ENCODE measurements around the gene RAPGEF1.
"Not testable (repeated sequence)": the region's sequence is repeated elsewhere in the genome, so short reads cannot be mapped to it uniquely, and the experiment has no call there.

RAPGEF1 gene

DNA sequence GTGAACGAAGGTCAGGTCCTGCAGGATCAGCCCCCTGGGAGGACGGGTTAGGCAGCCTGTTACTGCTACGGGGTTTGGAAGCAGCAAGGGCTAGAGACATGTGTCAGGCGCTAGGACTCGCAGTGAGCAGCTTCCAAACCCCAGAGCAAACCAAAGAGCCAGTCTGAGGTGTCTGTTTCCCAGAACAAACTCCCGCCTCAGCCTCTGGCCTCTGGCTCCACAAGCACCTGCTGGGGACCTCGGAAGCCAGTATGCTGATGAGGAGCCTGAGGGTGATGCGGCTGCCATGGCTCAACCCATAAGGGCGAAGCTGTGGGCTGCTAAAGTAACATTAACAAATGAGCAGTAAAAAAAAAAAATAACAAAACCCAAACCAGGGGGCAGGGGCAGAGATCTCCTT is 159.5 kb downstream of the RAPGEF1 start:
- DNase-seq = no peak

DNA sequence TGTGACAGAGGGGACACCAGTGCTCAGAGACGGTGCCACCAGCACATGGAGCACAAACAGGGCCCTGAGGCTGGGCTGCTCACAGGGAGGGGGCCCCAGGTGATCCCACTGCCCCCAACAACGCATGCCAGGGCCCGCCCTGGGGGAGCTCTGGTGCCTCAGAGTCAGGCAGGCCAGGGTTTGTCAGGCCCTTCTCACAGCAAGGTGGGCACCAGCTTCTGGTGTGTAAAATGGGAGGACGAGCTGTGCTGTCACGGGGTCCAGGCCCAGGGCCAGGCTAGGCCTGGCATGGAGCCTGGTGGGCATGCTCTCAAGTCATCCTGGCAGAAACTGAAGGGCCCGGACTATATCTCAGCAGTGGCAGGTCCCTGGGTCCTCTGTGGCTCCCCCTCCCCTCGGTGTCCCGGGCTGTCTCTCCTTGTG is 160.1 kb downstream of the RAPGEF1 start:
- no peak for DNase-seq

DNA sequence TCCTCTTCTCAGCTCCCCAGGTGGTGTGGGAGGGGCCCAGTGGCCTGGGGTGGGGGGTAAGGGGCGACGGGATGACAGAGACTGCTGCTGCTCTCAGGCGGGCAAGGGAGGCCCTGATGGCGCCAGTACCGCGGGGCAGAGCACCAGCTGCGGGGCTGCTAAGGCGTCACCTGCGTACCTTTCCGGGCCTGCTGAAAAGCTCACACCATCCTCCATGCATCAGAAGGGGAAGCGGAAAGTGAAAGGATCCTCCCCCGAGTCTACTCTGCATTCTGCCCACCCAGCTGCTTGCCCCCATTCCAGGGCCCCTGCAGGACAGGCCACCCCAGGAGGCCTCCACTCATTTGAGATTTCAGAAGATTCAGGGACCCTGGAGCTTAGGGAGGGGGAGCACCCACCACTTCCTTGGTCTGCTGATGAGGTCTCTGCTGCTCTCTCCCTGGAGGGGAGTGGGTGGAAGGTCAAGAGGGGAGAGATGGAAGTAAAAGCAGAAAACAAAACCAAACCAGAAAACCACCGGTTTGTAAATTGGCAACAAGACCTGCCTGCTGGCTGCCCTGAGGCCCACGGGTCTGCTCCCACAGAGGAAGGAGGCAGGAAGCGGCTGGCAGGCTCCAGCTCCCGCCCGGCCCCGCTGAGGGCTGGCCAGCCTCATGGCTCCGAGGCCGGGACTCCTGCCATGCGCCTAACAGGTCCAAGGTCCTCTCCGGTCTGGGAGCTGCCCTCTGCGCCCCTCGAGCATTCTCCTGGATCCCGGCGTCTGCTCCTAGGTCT is 161.0 kb downstream of the RAPGEF1 start:
- DNase-seq = no peak

DNA sequence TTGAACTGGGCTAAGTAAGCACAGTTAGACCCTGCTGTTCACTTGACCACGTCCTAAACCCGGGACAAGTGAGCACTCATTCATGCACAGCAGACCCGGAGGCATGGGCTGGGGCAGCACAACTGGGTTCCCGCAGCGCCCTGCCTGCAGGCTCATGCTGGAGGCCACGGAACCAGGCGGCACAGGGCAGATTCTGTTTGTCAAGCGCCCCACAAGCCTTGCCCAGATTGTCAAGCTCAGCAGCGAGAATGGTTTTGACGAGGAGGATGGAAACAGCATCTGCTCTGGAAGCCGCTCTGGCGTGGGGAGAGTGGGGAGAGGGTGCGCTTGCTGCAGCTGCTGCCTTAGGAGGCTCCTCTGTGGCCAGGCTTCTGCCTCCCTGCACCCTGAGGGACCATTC is 161.9 kb downstream of the RAPGEF1 start:
- no peak for DNase-seq

DNA sequence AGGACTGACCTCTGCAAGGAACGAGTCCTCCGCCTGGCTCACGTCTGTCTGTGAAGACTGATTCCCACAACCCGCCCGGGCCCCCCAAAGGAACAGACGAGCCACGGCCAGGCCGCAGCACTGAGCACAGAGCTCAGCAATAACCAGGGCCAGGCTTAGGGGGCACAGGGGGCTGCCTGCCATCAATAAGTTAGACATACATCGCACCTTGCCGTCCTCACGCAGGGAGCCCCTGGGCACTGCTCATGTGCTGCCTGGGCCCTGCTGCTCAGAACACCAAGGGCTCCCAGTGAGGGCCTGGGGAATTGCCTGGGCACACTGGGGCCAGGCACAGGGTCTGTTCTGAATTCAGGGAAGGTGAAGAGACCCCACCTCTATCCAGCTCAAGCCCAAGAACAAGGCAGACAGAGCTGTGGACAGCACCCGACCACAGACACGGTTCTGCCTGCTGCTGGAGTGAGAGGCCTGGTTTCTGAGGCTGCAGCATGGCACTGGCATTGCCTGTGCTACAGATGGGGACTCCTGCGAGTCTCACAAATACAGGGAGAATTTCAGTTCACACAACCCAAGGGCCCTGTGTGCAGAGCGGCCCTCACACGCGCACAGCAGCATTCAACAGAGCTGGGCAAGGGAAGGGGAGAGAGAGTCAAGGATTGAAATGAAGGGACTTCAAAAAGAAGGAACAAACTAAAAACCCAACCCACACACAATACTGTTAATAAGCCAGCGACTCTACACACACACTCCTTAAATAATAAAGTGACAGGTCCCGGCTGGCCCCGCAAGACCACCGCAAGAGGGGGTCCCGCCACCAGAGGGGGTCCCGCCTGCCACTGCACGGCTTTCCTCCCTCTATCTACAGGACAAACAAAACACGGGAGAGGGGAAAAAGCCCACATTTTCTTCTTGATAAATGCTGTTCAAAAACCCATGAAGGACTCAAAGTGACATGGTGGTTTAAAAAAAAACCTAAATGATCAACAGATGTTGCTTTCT is 162.6 kb downstream of the RAPGEF1 start:
- no peak for DNase-seq

DNA sequence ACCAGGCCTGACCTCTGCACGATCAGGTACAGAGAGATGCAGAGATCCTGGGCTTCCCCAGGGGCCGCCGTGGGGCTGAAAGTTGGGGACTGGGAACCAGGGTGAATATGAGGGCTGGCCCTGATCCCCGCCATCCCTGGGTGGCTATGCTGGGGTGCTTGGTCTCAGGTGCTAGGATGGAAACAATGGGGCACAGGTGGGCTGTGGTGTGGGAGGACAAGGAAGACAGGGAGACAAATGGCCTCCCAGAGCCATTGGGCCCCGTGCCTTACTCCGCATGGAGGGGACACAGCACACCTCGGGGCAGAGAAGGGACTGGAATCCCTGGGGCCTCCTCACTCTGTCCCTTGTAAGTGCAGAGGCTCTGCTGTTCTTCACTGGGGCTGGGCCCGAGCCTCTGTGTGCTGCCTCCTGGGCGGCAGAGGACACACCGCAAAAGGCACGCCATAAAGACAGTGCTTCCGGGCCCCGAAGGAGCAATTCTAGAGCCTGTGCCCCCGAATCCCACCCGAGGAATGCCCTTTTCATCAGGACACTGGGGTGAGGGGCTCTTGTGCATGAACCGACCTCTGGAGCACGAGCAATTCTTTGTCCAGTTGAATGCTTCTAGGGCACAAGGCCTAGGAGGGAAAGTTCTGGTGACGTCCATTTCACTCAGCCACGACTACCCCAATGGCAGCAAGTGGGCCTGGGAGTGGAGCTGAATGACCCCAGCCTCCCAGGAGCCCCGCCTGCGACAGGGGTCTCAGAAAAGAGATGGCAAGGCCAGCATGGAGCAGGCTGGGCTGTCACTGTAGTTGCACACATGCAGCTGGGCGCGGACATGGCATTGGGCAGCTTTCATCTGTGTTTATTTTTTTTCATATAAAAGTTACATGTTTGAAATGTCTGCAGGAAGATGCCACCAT is 163.7 kb downstream of the RAPGEF1 start:
- no peak for DNase-seq

DNA sequence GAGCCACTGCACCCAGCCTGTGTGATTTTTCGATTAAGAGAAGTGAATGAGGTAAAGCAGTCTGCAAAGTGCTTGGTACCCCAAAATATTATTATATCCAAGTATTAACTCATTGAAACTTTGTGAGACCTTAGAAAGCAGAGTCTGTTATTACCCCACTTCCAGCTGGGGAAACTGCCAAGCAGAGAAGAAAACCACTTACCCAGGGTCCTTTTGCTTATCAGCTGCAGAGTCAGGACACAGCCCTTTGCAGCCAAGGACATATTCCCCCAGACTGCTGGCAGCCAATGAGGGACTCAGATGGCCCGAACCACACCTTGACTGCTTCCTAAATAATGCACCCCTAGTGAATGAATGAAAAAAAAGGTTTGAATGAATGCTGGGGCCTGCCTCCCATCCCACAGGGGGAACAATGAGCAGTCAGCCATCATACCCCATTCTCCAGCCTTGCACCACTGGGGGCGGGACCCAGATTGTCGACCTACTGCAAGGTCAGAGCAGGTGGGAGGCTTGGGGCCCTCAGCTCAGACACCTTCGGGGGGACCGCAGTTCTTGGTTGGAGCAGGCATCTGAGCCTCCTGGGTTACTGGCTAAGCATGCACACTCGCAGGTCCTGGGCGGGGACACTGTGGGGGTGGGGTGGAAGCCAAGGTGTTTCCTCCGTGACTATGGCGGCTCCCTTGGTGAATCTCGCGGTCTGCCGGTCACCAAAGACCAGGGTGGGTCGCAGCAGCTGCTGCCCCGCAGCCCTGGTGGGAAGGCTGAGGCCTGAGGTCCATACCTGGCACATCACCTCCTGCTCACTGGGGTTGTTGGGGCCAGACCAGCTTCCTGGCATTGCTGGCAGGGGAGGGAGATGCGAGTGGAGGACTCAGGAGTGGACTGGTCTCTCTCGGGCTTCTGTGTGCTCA is 164.9 kb downstream of the RAPGEF1 start:
- DNase-seq = no peak

DNA sequence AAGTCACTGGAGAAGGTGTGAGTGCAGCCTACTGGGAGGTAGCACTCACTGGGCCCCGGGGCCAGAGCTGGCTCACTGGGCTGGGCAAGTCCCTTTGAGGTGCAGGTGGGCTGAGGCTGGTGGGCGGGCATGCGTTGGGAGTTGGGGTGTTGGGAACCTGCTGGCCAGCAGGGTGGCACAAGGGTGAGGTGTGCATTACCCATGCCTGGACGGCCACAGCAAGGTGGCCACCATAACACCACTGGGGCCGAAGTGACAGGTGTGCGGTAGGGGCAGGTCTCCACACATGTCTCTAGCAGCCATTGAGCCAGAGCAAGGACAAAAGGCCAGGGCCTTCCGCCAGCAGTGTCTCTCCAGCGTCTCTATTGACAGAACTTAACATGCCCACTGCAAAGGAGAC is 172.0 kb downstream of the RAPGEF1 start:
- no peak for DNase-seq

DNA sequence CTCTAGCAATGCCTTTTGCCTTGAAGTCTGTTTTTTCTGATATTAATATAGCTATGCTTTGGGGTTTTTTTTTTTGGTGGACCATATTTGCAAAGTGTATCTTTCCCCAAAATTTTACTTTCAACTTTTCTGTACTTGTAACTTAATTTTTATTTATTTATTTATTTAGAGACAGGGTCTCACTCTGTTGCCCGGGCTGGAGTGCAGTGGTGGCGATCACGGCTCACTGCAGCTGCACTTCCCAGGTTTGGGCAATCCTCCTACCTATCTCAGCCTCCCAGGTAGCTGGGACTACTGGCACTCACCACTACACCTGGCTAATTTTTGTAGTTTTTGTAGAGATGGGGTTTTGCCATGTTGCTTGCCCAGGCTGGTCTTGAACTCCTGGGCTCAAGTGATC is 173.7 kb downstream of the RAPGEF1 start:
- no peak for DNase-seq

DNA sequence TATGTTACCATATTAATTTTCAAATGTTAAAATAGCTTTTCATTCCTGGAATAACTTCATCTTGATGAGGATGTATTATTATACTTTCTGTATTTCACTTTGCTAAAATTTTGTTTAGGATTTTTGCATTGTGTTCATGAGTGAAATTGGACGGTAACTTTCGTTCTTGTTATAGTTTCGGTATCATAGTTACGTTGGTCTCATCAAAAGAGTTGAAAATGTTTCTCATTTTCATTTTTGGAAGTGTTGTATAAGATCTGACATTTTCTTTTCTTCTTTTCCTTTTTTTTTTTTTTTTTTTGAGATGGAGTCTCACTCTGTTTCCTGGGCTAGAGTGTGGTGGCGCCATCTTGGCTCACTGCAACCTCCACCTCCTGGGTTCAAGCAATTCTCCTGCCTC is 174.5 kb downstream of the RAPGEF1 start:
- DNase-seq = no peak

DNA sequence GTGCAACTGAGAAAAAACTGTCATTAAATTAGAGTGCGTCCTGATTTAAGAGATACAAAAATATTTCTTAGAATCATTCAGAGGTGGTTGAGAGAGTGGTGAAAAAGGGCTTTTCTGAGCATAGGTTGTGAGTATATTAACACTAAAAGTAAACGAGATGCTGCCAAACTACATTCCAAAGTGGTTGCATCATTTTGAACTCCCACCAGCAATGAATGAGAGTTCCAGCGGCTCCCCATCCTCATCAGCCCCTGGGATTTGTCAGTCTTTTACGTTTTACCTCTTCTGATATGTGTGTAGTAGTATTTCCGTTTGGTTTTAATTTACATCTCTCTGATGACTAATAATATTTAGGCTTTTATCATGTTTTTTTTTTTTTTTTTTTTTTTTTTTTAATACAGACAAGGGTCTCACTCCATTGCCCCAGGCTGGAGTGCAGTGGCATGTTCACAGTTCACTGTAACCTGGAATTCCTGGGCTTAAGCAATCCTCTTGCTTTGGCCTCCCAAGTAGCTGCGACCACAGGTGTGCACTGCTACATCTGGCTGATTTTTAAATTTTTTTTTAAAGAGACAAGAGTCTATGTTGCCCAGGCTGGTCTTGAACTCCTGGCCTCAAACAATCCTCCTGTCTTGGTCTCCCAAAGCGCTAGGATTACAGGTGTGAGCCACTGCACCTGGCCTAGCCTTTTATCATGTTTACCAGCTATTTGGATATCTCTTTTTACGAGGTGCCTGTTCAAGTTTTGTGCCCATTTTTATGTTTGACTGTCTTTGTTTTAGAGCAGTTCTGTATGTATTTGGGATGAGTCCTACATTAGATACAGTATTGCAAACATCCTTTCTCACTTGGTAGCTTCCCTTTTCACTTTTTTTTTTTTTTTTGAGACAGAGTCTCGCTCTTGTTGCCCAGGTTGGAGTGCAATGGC is 177.6 kb downstream of the RAPGEF1 start:
- DNase-seq = no peak

DNA sequence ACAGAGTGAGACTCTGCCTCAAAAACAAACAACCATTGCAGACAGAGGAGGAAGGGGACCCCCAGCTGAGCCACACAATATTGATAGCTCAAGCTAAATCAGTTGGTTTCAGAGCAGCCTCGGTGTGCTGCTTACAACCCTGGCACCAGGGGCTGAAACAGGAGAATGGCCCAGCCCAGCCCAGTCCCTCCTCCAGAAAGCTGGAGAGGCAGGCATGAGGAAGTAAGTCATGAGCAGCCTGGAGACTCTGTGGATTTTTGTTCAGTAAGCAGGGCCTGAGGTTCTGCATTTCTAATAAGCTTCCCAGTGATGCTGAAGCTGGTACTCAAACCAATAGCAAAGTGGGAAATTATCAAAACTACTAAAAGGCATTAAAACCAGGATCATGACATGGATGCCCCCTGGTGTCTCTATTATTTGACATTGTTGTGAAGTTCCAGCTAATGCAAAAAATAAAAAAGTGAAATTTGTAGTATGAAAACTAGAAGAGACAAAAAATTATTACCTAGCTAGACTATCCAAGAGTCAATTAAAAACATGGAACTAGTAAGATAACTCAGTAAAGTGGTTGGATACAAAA is 180.4 kb downstream of the RAPGEF1 start:
- no peak for DNase-seq

DNA sequence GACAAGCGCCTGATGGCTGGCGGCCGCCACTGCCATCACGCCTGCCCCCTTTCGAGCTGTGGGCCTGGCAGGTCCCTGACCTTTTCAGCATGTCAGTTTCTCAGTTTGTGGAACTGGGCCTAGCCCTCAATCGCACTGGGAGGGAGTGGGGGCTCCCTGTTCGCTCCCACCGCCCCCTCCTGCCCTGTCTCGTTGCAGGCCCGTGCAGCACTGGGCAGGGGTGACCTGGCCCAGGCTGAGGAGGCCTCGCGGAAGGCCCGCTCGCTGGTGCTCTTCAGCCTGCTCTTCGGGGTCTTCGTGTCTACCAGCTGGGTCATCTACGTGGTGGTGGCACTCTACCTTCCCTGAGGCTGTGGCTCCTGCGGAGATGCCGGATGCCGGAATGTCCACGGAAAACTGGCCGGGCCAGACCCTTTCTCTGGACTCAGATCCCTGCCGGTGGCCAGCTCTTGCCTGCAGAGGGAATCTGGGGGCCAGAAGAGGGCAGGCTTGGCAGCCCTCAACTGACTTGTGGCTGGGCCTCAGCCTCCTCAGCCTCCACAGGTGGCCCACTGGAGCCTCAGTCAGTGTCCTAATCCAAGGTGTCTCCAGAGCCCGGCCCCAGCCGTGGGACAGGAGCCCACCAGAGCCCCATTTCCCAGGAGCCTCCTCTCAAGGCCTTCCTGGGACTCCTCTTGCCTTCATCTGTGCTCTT is 181.9 kb downstream of the RAPGEF1 start:
- DNase-seq = no peak

DNA sequence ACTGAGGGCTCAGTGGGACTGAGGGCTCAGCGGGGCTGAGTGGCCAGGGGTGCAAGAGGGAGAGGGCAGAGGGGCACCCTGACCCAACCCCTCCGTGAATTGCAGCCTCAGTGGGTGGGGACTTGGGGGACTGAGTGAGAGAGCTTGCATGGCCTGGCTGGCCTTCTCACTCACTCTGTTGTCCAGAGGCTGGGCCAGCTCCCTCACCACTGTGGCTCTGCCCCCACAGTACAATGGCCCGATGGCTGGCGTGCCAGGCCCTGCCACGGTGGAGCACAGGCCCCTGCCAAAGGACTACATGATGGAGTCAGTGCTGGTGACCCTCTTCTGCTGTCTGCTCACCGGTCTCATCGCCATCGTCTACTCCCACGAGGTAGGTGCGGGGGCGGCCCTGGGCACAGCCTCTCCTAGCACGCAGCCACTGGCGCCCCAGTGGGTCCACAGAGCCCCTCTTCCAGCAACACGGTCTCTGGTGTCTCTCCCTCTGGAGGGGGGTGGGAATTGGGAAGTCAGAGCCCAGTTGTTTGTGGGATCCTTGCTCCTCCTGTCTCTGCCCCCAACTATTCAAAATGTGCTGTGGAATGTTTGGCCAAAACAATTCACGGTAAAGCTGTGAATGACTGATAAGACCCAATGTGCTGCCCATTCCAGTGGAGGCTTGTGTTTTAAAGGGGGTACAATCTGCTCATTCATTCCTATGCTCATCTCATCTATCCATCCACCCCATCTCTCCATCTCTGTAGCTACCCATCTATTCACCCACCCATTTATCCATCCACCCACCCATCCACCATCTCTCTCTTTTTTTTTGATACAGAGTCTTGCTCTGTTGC is 183.8 kb downstream of the RAPGEF1 start:
- no peak for DNase-seq

DNA sequence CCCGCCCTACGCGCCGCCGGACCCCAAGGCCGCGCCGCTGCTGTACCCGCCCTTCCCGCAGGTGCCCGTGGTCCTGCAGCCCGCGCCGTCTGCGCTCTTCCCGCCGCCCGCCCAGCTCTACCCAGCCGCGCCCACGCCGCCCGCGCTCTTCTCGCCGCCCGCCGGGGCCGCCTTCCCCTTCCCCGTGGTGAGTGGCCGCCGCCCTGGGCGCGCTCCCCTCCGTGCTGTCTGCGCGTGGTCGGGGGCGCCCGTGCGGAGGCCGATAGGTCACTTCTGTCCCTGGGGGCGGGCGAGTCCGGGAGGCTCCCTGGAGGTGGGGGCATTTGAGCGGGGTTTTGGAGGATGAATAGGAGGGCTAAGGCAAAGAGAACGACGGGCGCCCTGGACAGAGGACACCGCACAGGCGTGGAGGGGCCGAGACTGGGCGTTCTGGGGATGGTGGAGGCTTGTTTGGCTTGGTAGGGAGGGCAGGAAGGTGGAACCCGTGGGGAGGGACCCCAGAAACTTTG is 185.0 kb downstream of the RAPGEF1 start:
- no peak for DNase-seq

DNA sequence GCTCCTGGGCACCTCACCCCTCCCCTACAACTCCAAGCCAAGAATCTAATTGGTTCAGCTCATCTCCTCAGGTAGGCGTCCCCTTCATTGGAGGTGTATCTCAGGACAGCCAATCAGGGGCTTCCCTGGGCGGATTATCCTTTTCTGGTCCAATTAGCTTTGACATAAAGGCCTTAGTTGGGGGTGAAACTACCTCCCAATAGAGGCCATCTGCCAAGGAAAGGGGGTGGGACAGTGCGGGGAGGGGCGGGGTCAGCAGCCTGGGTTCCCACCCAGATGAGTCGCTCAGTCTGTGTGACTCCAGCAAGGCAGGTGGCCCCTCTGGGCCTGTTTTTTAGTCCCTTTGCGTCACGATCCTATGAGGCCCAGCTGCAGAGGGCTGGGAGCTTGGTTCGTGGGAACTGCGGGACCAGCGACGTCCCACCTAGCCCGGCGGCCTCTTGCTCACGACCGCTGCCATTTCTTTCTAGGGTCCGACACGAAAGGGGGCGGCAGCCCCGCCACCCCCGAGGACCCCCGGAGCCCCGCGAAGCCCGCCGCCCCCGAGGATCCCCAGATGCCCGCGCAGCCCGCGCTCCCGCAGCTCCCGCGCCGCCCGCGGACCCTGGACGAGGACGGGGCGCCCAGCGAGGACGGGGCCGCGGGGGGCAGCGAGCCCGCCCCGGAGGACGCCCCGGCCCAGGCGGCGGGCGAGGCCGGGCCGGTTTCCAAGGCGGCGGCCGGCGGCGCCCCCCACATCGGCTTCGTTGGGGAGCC is 185.6 kb downstream of the RAPGEF1 start:
- no peak for DNase-seq

DNA sequence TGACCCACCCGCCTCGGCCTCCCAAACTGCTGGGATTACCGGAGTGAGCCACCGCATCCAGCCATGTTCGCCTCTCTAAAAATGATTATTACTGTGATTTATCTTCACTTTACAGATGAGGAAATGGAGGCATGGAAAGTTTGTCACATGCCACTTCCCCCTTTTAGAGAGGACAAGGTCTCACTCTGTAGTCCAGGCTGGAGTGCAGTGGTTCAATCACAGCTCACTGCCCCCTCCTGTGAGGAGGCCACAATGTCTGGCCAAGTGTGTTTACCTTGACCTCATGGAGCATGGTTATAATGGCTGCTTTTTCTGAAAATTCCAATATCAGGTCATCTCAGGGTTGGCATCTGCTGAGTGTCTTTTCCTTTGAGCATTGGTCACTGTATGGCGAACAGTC is 187.8 kb downstream of the RAPGEF1 start:
- no peak for DNase-seq

DNA sequence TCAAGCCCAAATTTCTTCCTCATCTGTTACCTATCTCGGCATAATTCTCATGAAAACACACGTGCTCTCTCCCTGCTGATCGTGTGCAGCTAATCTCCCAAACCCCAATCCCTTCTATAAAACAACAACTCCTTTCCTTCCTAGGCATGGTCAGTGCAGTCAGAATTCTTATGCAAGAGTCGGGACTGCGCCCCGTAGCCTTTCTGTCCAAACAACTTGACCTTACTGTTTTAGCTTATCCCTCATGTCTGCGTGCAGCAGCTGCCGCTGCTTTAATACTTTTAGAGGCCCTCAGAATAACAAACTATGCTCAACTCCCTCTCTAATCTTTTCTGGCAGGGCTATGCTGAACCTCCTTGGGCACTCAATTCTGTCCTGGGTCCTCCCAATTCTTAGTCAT is 189.4 kb downstream of the RAPGEF1 start:
- not testable (repeated sequence) for DNase-seq
